Fibroblast of villous mesenchyme (primary cell): ENCODE results near the gene NELFCD. TPM values are rescaled to one million over a fixed set of nuclear protein-coding genes. Genes with fewer than 3 reads are reported as not detected.
"Not testable (repeated sequence)": the region's sequence is repeated elsewhere in the genome, so short reads cannot be mapped to it uniquely, and the experiment has no call there.

ENCODE experiments used
- DNase-seq: peaks from one replicate; pipeline ENCODE4 v3.0.0-alpha.2; 2010; ENCODE audit warnings: low read depth
- H3K4me3 ChIP-seq: 2 replicates; pipeline ENCODE4 v1.5.1; 2011; ENCODE audit warnings: low read depth, mild to moderate bottlenecking, low read length
- CTCF ChIP-seq: IDR thresholded peaks from 2 replicates; pipeline ENCODE4 v1.5.1; 2012; ENCODE audit warnings: low read depth, mild to moderate bottlenecking, low read length; ENCODE audit not compliant: insufficient read depth
- total RNA-seq: library from RNA; depleted of rRNA; stranded (reverse); fragments of >200 nt; gene quantifications from 2 replicates; pipeline ENCODE4 v1.2.3, GENCODE V29; 2012

The NELFCD gene
- total RNA-seq, 1 donor: 38.9 TPM

GRCh38 chr20:58944610-58945009, 36.4 kb upstream of the NELFCD start:
- DNase-seq: no peak
- no peak overlapping the region for H3K4me3 ChIP-seq
- TF ChIP-seq CTCF: no peak

GRCh38 chr20:58945965-58946631, 35.0 kb upstream of the NELFCD start:
- TF ChIP-seq CTCF: no peak
- DNase-seq: no peak
- no peak overlapping the region for H3K4me3 ChIP-seq

- not testable (repeated sequence) for DNase-seq, H3K4me3 ChIP-seq
Measured at GRCh38 chr20:58947797-58948388, 33.2 kb upstream of the NELFCD start.

- no peak for TF ChIP-seq CTCF
- H3K4me3 ChIP-seq: no peak overlapping the region
- DNase-seq: no peak
Measured at GRCh38 chr20:58950603-58951002, 30.5 kb upstream of the NELFCD start.

GRCh38 chr20:58953050-58953449, 28.0 kb upstream of the NELFCD start:
- TF ChIP-seq CTCF: no peak
- H3K4me3 ChIP-seq: no peak overlapping the region
- no peak for DNase-seq

GRCh38 chr20:58956078-58956477, 25.0 kb upstream of the NELFCD start:
- H3K4me3 ChIP-seq: no peak overlapping the region
- no peak for TF ChIP-seq CTCF
- peak; percentile 23 for DNase-seq

GRCh38 chr20:58959652-58960051, 21.4 kb upstream of the NELFCD start:
- DNase-seq: no peak
- no peak for TF ChIP-seq CTCF
- H3K4me3 ChIP-seq: no peak overlapping the region
